ENCODE data around the gene ABHD17A.

ABHD17A gene

GRCh38 chr19:1864480-1865171 lies 20.7 kb downstream of the ABHD17A start:
- FAIRE-seq (no peak), DNase-seq (ENCODE audit: low spot score) (no peak)

DNA sequence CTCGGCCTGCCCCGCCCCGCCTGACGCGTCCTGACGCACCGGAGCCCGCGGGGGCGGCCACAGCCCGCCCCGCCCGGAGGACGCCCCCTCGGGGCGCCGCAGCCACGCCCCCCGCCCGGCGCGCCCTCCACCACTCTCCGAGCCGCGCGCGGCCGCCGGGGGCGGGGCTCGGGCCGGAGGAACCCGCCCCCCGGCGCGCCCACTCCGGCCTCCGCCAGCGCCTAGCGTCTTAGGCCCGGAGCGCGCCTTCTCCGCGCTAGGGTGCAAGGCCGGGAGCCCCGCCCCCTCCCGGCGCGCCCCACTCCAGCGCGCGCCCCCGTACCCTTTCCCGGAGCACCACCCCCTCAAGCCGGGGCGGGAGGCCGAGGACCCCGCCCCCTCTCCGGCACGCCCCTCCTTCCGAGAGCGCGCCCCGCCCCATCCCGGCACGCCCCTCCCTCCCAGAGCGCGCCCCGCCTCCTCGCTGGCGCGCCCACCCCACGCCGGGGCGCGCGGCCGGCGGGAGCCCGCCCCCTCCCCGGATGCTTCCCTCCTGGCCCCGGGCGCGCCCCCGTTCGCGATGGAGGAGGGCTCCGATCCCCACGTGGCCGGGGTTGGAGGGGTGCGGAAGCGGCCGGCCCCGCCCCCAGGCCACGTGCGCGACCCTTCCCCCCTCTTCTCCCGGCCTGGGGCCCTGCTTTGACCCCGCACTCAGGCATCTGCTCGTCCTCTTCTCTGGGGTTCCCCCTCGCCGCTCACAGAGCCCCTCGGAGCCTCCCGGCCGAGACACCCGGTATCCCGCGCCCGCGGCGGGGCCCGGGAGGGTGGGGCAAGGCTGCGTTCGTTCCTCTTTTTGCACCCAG lies 21.4 kb downstream of the ABHD17A start:
- peak; percentile 91 for DNase-seq (ENCODE audit: low spot score)
- no peak for FAIRE-seq

- DNase-seq (ENCODE audit: low spot score) (no peak), FAIRE-seq (no peak)
Observed at GRCh38 chr19:1863328-1863637, 22.0 kb downstream of the ABHD17A start, which contains the start of gene KLF16. TSS of gene KLF16 (minus strand) at chr19:1863579. CDS start at chr19:1863497, 82 bp downstream.

DNA sequence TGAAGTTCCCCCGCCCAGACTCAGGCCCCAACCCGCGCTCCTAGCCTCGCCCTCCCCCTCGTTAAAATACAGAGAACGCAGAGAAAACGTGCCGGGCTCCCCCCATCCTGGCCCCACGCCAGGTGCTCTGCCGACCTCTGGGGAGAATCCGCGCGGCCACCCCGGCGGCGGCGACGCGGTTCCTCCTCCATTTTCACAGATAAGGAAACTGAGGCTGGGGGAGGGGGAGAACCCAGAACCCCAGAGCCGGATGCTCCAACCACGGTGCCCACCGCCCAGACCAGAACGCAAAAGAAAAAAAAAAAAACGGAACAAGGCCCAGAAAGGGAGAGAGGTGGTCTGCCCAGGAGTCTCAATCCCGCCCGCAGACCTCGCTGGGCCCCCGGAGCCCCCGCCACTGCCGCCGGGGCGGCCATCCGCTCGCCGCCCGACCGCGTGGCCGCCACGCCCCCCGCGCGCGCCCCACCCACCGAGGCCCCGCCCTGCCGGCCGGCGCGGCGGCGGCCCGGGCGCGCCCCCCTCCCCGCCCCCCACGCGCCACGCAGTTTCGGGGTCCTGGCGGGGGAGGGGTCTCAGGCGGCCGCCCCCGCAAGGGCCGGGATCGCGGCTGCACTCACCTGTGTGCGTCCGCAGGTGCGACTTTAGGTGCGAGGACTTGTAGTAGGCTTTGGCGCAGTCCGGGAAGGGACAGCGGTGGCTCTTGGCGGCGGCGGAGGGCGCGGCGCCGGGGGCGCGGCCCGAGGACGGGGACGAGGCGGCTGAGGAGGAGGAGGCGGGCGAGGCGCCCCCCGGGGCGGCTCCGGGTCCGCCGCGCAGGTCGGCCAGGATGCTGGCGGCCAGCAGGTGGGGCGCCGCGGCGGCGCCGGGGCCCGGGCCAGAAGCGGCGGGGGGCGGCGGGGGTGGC lies 22.6 kb downstream of the ABHD17A start:
- FAIRE-seq, result no peak
- peak; percentile 71 for DNase-seq (ENCODE audit: low spot score)

GRCh38 chr19:1862068-1862423 lies 23.2 kb downstream of the ABHD17A start:
- DNase-seq (ENCODE audit: low spot score) (no peak), FAIRE-seq (no peak)

DNA sequence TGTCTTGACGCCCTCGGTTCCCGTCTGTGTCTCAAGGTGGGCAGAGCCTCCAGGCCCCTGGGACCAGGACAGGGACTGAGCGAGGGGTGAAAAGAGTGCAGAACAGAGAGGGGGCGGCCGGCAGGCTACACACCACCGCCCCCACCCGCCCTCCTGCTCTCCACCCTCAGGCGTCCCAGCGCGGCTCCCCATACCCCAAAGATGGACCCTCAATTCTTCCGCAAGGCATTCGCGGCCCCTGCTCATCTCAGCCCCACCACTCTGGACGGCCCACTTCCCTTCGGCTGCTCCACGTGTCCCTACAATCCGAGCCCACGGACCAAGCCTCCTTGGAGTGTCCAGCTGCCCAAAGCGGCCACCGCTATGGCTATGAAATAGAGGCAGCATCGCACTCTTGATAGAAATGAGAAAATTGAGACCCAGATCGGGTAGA lies 23.7 kb downstream of the ABHD17A start:
- DNase-seq (ENCODE audit: low spot score), result no peak
- FAIRE-seq, result no peak

GRCh38 chr19:1860821-1861598 lies 24.3 kb downstream of the ABHD17A start:
- no peak for FAIRE-seq
- DNase-seq (ENCODE audit: low spot score), result no peak

GRCh38 chr19:1860042-1860775 lies 25.1 kb downstream of the ABHD17A start:
- FAIRE-seq (no peak), DNase-seq (ENCODE audit: low spot score) (peak; percentile 48)

GRCh38 chr19:1859331-1859781 lies 25.9 kb downstream of the ABHD17A start:
- FAIRE-seq (no peak), DNase-seq (ENCODE audit: low spot score) (no peak)

- no peak for DNase-seq (ENCODE audit: low spot score)
- FAIRE-seq, result no peak
Observed at GRCh38 chr19:1858412-1859081, 26.7 kb downstream of the ABHD17A start.

- FAIRE-seq (no peak), DNase-seq (ENCODE audit: low spot score) (no peak)
Observed at GRCh38 chr19:1857648-1858326, 27.5 kb downstream of the ABHD17A start.

- FAIRE-seq (no peak), DNase-seq (ENCODE audit: low spot score) (no peak)
Observed at GRCh38 chr19:1856698-1857603, 28.3 kb downstream of the ABHD17A start.

DNA sequence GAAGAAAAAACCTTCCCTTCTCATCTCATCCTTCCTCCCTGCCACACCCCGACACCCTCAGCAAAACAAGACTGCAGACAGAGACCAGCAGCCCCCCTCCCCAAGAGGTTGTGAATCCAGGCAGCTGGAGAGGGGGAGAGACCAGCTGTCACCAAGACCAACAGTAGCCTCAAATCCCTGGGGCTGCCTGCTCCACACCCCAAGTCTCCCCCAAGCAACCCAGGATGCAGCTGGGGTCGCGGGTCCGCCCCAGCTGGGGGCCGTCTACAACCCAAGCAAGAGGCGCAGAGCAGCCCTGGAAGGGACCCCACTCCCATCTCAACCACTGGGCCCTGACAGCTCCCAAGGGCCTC lies 29.0 kb downstream of the ABHD17A start:
- DNase-seq (ENCODE audit: low spot score) (no peak), FAIRE-seq (no peak)

DNA sequence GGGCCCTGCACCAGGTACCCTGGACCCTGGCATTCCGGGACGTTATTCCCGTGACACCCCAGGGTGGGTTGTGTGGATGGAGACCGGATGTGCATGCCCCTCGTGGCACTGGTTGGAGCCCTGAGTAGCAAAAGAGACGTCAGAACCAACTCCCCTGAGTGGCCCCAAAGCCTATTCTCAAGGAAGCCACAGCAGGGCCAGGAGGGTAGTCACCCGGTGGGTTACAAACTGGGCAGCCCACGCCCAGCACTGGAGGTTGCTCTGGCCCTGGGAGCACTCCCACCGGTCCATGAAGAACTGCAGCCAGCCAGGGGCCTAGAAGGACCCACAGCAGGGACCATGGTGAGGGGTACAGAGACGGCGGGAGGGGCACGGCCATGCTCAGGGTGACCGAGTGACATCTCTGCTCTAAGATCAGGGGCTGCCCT lies 29.5 kb downstream of the ABHD17A start:
- DNase-seq (ENCODE audit: low spot score) (no peak), FAIRE-seq (no peak)

DNA sequence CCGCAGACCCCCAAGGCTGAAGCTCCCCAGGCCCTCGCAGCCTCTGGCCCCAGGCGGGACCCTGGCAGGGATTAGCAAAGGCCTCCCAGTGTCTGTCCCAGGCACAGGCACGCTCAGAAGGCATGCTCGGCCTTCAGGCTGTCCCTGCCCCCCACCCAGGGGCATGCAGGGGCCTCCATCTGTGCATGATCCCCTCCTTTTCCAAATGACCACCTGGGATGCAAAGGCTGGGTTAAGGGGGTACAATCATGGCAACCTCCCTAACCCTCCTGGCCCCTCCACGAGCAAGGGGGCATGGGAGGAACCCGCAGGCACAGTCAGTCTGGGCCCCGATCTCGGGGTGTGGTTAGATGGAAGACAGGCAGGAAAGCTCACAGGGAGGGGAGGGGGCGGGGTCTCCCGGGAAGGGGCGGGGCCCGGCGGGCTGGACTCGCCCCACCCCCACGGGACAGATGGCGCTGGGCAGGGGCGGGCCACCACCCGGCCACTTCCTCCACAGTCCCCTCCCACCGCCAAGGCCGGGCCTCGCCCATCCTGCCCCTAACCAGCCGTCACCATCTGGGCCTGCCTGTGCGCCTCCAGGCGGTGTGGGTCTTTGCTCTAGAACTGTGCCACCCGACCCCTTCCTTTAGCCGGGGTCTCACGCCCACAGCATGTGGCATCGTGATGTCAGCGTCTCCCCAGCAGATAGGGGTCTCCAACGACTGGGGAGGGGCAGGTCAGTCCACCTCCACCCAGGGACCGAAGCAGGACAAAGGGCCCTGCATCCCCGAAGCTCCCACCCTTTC lies 30.1 kb downstream of the ABHD17A start:
- DNase-seq (ENCODE audit: low spot score) (peak; percentile 58), FAIRE-seq (no peak)

DNA sequence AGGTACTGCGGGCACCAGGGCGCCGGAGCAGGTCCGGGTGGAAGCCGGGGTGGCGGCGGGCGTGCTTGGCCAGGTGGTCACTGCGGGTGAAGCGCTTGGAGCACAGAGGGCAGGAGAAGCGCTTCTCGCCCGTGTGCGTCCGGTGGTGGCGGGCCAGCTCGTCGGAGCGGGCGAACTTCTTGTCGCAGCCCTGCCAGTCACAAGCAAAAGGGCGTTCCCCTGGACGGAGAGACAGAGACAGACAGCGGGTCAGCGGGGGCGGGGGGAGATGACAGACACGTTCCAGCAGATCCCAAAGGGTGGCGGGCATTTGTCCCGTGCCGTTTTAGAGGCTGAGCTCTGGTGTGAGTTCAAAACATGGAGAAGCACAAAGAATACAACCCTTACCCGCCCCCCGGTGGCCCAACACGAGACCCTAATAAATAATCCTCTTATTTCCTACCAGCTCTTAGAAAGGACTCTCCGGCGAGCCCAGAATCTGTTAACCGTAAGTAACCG lies 30.7 kb downstream of the ABHD17A start:
- DNase-seq (ENCODE audit: low spot score) (no peak), FAIRE-seq (no peak)

DNA sequence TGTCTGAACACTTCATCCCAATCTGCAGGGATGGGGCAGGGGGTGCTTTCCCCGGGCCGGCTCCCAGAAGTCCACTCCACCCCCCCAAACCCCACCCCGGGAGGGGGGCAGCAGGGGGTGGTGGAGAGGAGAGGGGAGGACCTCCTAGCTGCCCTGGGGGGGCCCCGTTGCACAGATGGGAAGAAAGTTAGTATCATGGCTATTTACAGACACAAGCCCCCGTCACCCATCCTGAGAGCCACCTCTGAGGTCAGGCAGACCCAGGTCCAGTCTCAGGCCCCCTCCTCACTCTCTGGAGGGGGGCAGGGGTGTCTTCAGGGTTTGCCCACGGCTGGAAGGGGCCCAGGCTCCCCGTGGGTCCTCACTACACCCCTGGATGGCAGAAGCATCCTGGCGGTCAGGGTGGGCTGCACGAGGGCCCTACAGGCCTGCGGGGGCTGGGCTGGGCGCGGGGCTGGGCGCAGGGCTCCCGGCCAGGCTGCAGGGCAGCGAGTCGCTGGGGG lies 31.2 kb downstream of the ABHD17A start:
- FAIRE-seq (no peak), DNase-seq (ENCODE audit: low spot score) (no peak)

Data from urothelium cell line (cell line).